ENCODE data around the gene PIM1. TPM values are rescaled to one million over a fixed set of nuclear protein-coding genes. Genes with fewer than 3 reads are reported as not detected.
A peak's percentile ranks its signal among the peaks of the same experiment; 100 is the strongest.
"Not testable (repeated sequence)": the region's sequence is repeated elsewhere in the genome, so short reads cannot be mapped to it uniquely, and the experiment has no call there.

Gene PIM1
- total and polyA plus RNA-seq, 2 donors: 24.2 to 31.7 TPM

DNA sequence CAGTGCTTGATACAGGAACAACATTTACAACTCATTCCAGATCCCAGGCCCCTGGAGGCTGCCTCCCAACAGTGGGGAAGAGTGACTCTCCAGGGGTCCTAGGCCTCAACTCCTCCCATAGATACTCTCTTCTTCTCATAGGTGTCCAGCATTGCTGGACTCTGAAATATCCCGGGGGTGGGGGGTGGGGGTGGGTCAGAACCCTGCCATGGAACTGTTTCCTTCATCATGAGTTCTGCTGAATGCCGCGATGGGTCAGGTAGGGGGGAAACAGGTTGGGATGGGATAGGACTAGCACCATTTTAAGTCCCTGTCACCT lies 4.2 kb downstream of the PIM1 start:
- Histone ChIP-seq H3K4me3 (ENCODE audit: low read length in 2 of 2) (peak overlapping the region in 1 of 2 donors; percentile 1), H3K36me3 (ENCODE audit: control insufficient read depth in 2 of 2, insufficient read depth in 2 of 2, low read length in 1 of 2) (peaks cover 10 to 41% of the 10 kb centered on the region in 2 donors), H3K4me1 (ENCODE audit: control insufficient read depth in 2 of 2, insufficient read depth in 2 of 2, low read length in 2 of 2) (peaks cover 18 to 58% of the 10 kb centered on the region in 2 donors), H3K27ac (ENCODE audit: low read depth in 1 of 2, low read length in 1 of 2) (peak overlapping the region in 1 of 2 donors; percentile 48), H3K9me3 (ENCODE audit: control insufficient read depth in 2 of 2, insufficient read depth in 1 of 2, low read length in 1 of 2) (no peaks in the 10 kb centered on the region), H3K27me3 (ENCODE audit: control insufficient read depth in 2 of 2, insufficient read depth in 1 of 2, low read length in 1 of 2) (peaks cover 0 to 4% of the 10 kb centered on the region in 2 donors)
- DNase-seq (ENCODE audit: low read depth in 6 of 9, low spot score in 9 of 9): no peak
- WGBS: 44% methylated on average over 3 of the region's 3 CpGs

DNA sequence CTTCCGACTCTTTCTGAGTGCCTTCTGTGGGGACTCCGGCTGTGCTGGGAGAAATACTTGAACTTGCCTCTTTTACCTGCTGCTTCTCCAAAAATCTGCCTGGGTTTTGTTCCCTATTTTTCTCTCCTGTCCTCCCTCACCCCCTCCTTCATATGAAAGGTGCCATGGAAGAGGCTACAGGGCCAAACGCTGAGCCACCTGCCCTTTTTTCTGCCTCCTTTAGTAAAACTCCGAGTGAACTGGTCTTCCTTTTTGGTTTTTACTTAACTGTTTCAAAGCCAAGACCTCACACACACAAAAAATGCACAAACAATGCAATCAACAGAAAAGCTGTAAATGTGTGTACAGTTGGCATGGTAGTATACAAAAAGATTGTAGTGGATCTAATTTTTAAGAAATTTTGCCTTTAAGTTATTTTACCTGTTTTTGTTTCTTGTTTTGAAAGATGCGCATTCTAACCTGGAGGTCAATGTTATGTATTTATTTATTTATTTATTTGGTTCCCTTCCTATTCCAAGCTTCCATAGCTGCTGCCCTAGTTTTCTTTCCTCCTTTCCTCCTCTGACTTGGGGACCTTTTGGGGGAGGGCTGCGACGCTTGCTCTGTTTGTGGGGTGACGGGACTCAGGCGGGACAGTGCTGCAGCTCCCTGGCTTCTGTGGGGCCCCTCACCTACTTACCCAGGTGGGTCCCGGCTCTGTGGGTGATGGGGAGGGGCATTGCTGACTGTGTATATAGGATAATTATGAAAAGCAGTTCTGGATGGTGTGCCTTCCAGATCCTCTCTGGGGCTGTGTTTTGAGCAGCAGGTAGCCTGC lies 4.8 kb downstream of the PIM1 start:
- 70% methylated on average over 10 of the region's 10 CpGs for whole genome bisulfite sequencing
- H3K4me3 ChIP-seq (ENCODE audit: low read length in 2 of 2): no peak overlapping the region
- no peak for DNase-seq (ENCODE audit: low read depth in 6 of 9, low spot score in 9 of 9)
- H3K36me3 ChIP-seq (ENCODE audit: control insufficient read depth in 2 of 2, insufficient read depth in 2 of 2, low read length in 1 of 2): peaks cover 10 to 41% of the 10 kb centered on the region in 2 donors
- H3K9me3 ChIP-seq (ENCODE audit: control insufficient read depth in 2 of 2, insufficient read depth in 1 of 2, low read length in 1 of 2): no peaks in the 10 kb centered on the region
- peak overlapping the region in 1 of 2 donors; percentile 45 for H3K27ac ChIP-seq (ENCODE audit: low read depth in 1 of 2, low read length in 1 of 2)
- no peaks in the 10 kb centered on the region for H3K27me3 ChIP-seq (ENCODE audit: control insufficient read depth in 2 of 2, insufficient read depth in 1 of 2, low read length in 1 of 2)
- H3K4me1 ChIP-seq (ENCODE audit: control insufficient read depth in 2 of 2, insufficient read depth in 2 of 2, low read length in 2 of 2): peaks cover 14 to 54% of the 10 kb centered on the region in 2 donors

DNA sequence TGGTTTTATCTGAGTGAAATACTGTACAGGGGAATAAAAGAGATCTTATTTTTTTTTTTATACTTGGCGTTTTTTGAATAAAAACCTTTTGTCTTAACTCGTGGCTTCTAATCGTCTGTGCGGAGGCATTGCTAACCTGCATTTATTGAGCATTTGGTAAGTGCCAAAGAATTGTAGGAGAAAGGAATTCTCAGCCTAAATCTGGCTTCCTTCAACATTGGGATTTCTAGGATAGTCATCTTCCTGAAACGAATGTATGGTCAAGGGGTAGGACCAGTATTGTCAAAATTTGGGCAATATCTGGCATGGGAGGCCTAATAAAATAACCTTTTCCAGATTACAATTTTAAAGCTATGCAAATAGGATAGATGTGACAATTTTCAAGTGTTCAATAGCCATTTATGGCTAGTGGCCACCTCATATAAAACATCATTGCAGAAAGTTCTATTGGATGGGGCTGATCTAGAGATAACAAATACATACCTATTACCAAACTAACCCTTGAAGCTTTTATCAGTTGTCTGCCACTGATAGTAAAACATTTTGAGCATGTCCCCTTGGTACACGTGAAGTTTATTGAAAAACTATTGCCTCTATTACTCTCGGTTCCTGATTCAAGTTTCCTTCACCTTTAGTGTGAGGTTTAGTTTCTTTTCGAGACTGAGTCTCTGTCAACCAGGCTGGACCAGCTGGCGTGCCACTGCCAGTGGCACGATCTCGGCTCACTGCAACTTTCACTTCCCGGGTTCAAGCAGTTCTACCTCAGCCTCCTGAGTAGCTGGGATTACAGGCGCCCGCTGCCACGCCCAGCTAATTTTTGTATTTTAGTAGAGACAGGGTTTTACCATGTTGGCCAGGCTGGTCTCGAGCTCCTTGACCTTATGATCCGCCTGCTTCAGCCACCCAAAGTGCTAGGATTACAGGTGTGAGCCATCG lies 5.6 kb downstream of the PIM1 start:
- Histone ChIP-seq H3K36me3 (ENCODE audit: control insufficient read depth in 2 of 2, insufficient read depth in 2 of 2, low read length in 1 of 2) (peaks cover 10 to 41% of the 10 kb centered on the region in 2 donors), H3K9me3 (ENCODE audit: control insufficient read depth in 2 of 2, insufficient read depth in 1 of 2, low read length in 1 of 2) (no peaks in the 10 kb centered on the region), H3K4me1 (ENCODE audit: control insufficient read depth in 2 of 2, insufficient read depth in 2 of 2, low read length in 2 of 2) (peaks cover 14 to 54% of the 10 kb centered on the region in 2 donors), H3K27ac (ENCODE audit: low read depth in 1 of 2, low read length in 1 of 2) (peak overlapping the region in 1 of 2 donors; percentile 1), H3K4me3 (ENCODE audit: low read length in 2 of 2) (no peak overlapping the region), H3K27me3 (ENCODE audit: control insufficient read depth in 2 of 2, insufficient read depth in 1 of 2, low read length in 1 of 2) (no peaks in the 10 kb centered on the region)
- WGBS: 89% methylated on average over 18 of the region's 18 CpGs
- DNase-seq (ENCODE audit: low read depth in 6 of 9, low spot score in 9 of 9): no peak

DNA sequence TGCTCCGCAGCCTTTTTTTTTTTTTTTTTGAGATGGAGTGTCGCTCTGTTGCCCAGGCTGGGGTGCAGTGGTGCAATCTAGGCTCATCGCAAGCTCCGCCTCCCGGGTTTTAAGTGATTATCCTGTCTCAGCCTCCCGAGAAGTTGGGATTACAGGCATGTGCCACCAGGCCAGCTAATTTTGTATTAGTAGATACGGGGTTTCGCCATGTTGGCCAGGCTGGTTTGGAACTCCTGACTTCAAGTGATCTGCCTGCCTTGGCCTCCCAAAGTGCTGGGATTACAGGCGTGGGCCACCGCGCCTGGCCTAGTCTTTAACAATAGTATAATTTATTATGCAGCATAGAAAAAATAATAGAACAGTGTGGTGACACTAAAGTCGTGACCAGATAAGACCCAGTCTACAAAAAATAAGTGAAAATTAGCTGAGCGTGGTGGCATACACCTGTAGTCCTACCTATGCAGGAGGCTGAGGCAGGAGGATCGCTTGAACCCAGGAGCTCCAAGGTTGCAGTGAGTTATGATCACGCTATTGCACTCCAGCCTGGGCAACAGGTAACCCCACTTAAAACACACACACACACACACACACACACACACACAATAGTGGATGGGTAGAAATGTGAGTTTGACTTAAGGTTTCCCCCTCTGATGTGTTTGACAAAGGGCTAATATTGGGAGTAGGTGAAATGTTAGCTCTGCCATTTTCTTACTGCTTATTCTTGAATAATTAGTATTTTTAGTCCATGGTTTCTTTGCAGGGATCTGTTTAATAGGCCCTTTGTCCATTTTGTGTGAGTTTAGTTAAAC lies 6.5 kb downstream of the PIM1 start:
- H3K4me3 ChIP-seq (ENCODE audit: low read length in 2 of 2): no peak overlapping the region
- no peaks in the 10 kb centered on the region for H3K9me3 ChIP-seq (ENCODE audit: control insufficient read depth in 2 of 2, insufficient read depth in 1 of 2, low read length in 1 of 2)
- no peak for DNase-seq (ENCODE audit: low read depth in 6 of 9, low spot score in 9 of 9)
- H3K27ac ChIP-seq (ENCODE audit: low read depth in 1 of 2, low read length in 1 of 2): no peak overlapping the region
- peaks cover 10 to 41% of the 10 kb centered on the region in 2 donors for H3K36me3 ChIP-seq (ENCODE audit: control insufficient read depth in 2 of 2, insufficient read depth in 2 of 2, low read length in 1 of 2)
- no peaks in the 10 kb centered on the region for H3K27me3 ChIP-seq (ENCODE audit: control insufficient read depth in 2 of 2, insufficient read depth in 1 of 2, low read length in 1 of 2)
- 98% methylated on average over 15 of the region's 15 CpGs for WGBS
- H3K4me1 ChIP-seq (ENCODE audit: control insufficient read depth in 2 of 2, insufficient read depth in 2 of 2, low read length in 2 of 2): peaks cover 14 to 52% of the 10 kb centered on the region in 2 donors

DNA sequence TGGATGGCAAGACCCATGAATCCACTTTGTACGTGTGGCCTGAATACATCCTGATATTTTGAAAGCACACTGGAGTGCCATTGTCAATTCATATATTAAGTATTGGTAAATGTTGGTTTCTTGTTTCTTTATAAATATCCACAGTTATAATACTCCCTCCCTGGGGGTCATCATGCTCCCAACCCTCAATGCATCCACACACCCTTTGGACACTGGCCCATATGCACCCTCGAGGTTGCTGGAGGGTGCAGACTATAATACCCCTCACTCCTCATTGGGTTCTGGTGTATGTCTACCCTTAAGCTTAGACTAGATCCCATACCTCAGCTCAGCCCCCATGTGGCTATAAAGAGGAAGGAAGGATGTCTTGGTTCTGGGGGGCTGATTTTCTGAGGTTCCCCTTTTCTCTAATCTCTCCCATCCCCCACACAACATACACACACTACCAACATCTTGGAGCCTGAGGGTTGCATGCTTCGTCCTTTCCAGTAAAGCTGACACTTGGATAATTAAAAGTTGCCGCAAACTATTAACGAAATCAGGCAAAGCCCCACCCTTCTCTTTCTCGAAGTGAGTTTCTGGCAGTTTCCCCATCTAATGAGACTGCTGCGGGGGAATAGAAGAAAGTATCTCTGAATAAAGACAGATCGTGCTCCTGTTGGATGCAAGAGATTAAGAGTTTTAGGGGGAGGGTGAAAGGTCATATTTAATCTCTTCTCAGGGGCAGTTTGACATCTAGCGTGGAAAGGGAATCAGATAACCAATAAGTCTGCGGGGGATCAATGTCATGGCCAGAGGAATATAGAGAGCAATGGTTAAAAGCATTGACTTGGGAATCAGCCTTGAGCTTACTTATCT lies 7.4 kb downstream of the PIM1 start:
- Histone ChIP-seq H3K27me3 (ENCODE audit: control insufficient read depth in 2 of 2, insufficient read depth in 1 of 2, low read length in 1 of 2) (no peaks in the 10 kb centered on the region), H3K27ac (ENCODE audit: low read depth in 1 of 2, low read length in 1 of 2) (no peak overlapping the region), H3K36me3 (ENCODE audit: control insufficient read depth in 2 of 2, insufficient read depth in 2 of 2, low read length in 1 of 2) (peaks cover 10 to 38% of the 10 kb centered on the region in 2 donors), H3K4me3 (ENCODE audit: low read length in 2 of 2) (no peak overlapping the region), H3K4me1 (ENCODE audit: control insufficient read depth in 2 of 2, insufficient read depth in 2 of 2, low read length in 2 of 2) (peaks cover 14 to 51% of the 10 kb centered on the region in 2 donors), H3K9me3 (ENCODE audit: control insufficient read depth in 2 of 2, insufficient read depth in 1 of 2, low read length in 1 of 2) (no peaks in the 10 kb centered on the region)
- 33% methylated on average over 10 of the region's 10 CpGs for WGBS
- no peak for DNase-seq (ENCODE audit: low read depth in 6 of 9, low spot score in 9 of 9)

DNA sequence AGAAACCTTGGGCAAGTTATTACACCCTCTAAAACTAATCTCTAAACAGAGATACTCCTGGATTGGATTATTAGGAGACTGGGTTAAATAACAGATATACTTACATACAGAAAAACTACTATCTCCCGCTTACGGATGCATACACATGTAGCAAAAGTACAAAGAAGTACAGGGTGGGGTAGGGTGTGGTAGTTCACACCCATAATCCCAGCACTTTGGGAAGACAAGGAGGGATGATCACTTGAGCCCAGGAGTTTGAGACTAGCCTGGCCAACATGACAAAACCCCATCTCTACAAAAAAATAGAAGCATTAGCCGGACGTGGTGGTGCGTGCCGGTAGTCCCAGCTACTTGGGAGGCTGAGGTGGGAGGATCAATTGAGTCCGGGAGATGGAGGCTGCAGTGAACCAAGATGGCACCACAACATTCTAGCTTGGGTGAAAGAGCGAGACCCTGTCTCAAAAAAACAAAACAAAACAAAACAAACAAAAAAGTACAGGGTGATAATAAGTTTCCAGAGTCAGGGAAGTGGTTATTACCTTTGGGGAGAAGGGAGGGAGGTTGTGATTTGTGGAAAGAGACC lies 8.1 kb downstream of the PIM1 start:
- H3K9me3 ChIP-seq (ENCODE audit: control insufficient read depth in 2 of 2, insufficient read depth in 1 of 2, low read length in 1 of 2): no peaks in the 10 kb centered on the region
- H3K36me3 ChIP-seq (ENCODE audit: control insufficient read depth in 2 of 2, insufficient read depth in 2 of 2, low read length in 1 of 2): peaks cover 10 to 31% of the 10 kb centered on the region in 2 donors
- no peak overlapping the region for H3K27ac ChIP-seq (ENCODE audit: low read depth in 1 of 2, low read length in 1 of 2)
- no peak overlapping the region for H3K4me3 ChIP-seq (ENCODE audit: low read length in 2 of 2)
- H3K4me1 ChIP-seq (ENCODE audit: control insufficient read depth in 2 of 2, insufficient read depth in 2 of 2, low read length in 2 of 2): peaks cover 11 to 51% of the 10 kb centered on the region in 2 donors
- 99% methylated on average over 8 of the region's 8 CpGs for WGBS
- no peaks in the 10 kb centered on the region for H3K27me3 ChIP-seq (ENCODE audit: control insufficient read depth in 2 of 2, insufficient read depth in 1 of 2, low read length in 1 of 2)
- DNase-seq (ENCODE audit: low read depth in 6 of 9, low spot score in 9 of 9): no peak

DNA sequence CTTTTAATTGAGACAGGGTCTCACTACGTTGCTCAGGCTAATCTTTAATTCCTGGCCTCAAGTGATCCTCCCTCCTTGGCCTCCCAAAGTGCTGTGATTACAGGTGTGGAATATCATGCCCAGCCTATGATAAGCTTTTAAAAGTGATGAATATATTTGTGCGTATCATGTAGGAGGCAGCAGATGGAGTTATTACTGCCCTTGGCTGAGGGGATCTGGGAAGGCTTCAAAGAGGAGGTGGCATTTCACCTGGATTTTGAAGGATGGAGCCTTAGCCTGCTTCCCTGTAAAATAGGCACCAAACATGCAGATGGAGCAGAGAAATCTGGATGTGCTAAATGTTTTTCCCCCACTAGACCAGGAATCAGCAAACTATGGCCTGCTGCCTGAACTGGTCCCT lies 10.1 kb downstream of the PIM1 start:
- WGBS: 95% methylated on average over 2 of the region's 2 CpGs
- H3K36me3 ChIP-seq (ENCODE audit: control insufficient read depth in 2 of 2, insufficient read depth in 2 of 2, low read length in 1 of 2): peaks cover under 1 to 10% of the 10 kb centered on the region in 2 donors
- H3K4me1 ChIP-seq (ENCODE audit: control insufficient read depth in 2 of 2, insufficient read depth in 2 of 2, low read length in 2 of 2): peaks cover 6 to 45% of the 10 kb centered on the region in 2 donors
- DNase-seq (ENCODE audit: low read depth in 6 of 9, low spot score in 9 of 9): no peak
- H3K27ac ChIP-seq (ENCODE audit: low read depth in 1 of 2, low read length in 1 of 2): no peak overlapping the region
- H3K4me3 ChIP-seq (ENCODE audit: low read length in 2 of 2): no peak overlapping the region
- H3K9me3 ChIP-seq (ENCODE audit: control insufficient read depth in 2 of 2, insufficient read depth in 1 of 2, low read length in 1 of 2): no peaks in the 10 kb centered on the region
- no peaks in the 10 kb centered on the region for H3K27me3 ChIP-seq (ENCODE audit: control insufficient read depth in 2 of 2, insufficient read depth in 1 of 2, low read length in 1 of 2)

DNA sequence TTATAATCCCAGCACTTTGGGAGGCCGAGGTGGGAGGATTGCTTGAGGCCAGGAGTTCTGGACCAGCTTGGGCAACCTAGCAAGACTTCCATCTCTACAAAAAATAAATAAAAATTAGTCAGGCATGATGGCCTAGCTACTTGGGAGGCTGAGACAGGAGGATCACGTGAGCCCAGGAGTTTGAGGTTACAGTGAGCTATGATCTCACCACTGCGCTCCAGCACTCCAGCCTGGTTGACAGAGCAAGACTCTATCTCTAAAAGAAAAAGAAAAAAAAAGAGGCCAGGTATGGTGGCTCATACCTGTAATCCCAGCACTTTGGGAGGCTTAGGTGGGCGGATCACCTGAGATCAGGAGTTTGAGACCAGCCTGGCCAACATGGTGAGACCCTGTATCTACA lies 10.7 kb downstream of the PIM1 start:
- H3K27ac ChIP-seq (ENCODE audit: low read depth in 1 of 2, low read length in 1 of 2); H3K27me3 ChIP-seq (ENCODE audit: control insufficient read depth in 2 of 2, insufficient read depth in 1 of 2, low read length in 1 of 2); H3K36me3 ChIP-seq (ENCODE audit: control insufficient read depth in 2 of 2, insufficient read depth in 2 of 2, low read length in 1 of 2); DNase-seq (ENCODE audit: low read depth in 6 of 9, low spot score in 9 of 9); H3K9me3 ChIP-seq (ENCODE audit: control insufficient read depth in 2 of 2, insufficient read depth in 1 of 2, low read length in 1 of 2); H3K4me3 ChIP-seq (ENCODE audit: low read length in 2 of 2): not testable (repeated sequence)
- peaks cover 6 to 41% of the 10 kb centered on the region in 2 donors for H3K4me1 ChIP-seq (ENCODE audit: control insufficient read depth in 2 of 2, insufficient read depth in 2 of 2, low read length in 2 of 2)
- WGBS: 95% methylated on average over 4 of the region's 4 CpGs
